Measurements from ENCODE around the gene ZNF784. TPM values are rescaled to one million over a fixed set of nuclear protein-coding genes. Genes with fewer than 3 reads are reported as not detected.

The ZNF784 gene
- total and polyA plus RNA-seq, 10 of the 15 experiments (the other 5 are each of a cell fraction or from before 2014, with no cell fraction given): 0.10 to 5.2 (median 1.8) TPM

GRCh38 chr19:55599842-55600661 is 24.3 kb downstream of the ZNF784 start, which contains the start of gene ZNF524 (continued):
- TF ChIP-seq PBX3 (IDR thresholded peaks at IDR 0.05; ENCODE audit: insufficient replicate concordance, low read depth, low read length): no peak
- no peak for TF ChIP-seq HDAC2 (IDR thresholded peaks at IDR 0.05)
- TF ChIP-seq RUNX3 (IDR thresholded peaks at IDR 0.05; ENCODE audit: low read length): peak; percentile 66; the same call in 1 of the 2 replicates
- peak; percentile 93 for TF ChIP-seq YY1 (IDR thresholded peaks at IDR 0.05; ENCODE audit: low read depth, low read length)
- TF ChIP-seq NR2F1 (conservative IDR thresholded peaks at IDR 0.05): 0 out of 2 replicates have a peak, but pooled peaks have one; percentile 42
- no peak for TF ChIP-seq TBL1XR1 (IDR thresholded peaks at IDR 0.05; ENCODE audit: low read depth, low read length)
- TF ChIP-seq, protein P1, sequence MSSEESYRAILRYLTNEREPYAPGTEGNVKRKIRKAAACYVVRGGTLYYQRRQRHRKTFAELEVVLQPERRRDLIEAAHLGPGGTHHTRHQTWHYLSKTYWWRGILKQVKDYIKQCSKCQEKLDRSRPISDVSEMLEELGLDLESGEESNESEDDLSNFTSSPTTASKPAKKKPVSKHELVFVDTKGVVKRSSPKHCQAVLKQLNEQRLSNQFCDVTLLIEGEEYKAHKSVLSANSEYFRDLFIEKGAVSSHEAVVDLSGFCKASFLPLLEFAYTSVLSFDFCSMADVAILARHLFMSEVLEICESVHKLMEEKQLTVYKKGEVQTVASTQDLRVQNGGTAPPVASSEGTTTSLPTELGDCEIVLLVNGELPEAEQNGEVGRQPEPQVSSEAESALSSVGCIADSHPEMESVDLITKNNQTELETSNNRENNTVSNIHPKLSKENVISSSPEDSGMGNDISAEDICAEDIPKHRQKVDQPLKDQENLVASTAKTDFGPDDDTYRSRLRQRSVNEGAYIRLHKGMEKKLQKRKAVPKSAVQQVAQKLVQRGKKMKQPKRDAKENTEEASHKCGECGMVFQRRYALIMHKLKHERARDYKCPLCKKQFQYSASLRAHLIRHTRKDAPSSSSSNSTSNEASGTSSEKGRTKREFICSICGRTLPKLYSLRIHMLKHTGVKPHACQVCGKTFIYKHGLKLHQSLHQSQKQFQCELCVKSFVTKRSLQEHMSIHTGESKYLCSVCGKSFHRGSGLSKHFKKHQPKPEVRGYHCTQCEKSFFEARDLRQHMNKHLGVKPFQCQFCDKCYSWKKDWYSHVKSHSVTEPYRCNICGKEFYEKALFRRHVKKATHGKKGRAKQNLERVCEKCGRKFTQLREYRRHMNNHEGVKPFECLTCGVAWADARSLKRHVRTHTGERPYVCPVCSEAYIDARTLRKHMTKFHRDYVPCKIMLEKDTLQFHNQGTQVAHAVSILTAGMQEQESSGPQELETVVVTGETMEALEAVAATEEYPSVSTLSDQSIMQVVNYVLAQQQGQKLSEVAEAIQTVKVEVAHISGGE (CRISPR knock-in tag; IDR thresholded peaks at IDR 0.05): no peak
- TF ChIP-seq CHD2 (IDR thresholded peaks at IDR 0.05; ENCODE audit: borderline replicate concordance, low read depth, low read length): peak; percentile 46; the same call in 1 of the 2 replicates
- TF ChIP-seq SREBF1 (IDR thresholded peaks at IDR 0.05; ENCODE audit: low read length): no peak
- TF ChIP-seq ZNF24 (IDR thresholded peaks at IDR 0.05): no peak
- TF ChIP-seq SMAD1 (IDR thresholded peaks at IDR 0.05; ENCODE audit: low read depth, partially characterized antibody): no peak
- TF ChIP-seq, protein P2, sequence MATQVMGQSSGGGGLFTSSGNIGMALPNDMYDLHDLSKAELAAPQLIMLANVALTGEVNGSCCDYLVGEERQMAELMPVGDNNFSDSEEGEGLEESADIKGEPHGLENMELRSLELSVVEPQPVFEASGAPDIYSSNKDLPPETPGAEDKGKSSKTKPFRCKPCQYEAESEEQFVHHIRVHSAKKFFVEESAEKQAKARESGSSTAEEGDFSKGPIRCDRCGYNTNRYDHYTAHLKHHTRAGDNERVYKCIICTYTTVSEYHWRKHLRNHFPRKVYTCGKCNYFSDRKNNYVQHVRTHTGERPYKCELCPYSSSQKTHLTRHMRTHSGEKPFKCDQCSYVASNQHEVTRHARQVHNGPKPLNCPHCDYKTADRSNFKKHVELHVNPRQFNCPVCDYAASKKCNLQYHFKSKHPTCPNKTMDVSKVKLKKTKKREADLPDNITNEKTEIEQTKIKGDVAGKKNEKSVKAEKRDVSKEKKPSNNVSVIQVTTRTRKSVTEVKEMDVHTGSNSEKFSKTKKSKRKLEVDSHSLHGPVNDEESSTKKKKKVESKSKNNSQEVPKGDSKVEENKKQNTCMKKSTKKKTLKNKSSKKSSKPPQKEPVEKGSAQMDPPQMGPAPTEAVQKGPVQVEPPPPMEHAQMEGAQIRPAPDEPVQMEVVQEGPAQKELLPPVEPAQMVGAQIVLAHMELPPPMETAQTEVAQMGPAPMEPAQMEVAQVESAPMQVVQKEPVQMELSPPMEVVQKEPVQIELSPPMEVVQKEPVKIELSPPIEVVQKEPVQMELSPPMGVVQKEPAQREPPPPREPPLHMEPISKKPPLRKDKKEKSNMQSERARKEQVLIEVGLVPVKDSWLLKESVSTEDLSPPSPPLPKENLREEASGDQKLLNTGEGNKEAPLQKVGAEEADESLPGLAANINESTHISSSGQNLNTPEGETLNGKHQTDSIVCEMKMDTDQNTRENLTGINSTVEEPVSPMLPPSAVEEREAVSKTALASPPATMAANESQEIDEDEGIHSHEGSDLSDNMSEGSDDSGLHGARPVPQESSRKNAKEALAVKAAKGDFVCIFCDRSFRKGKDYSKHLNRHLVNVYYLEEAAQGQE (IDR thresholded peaks at IDR 0.05; ENCODE audit: low read depth, low read length): no peak
- 0 out of 2 replicates have a peak, but pooled peaks have one; percentile 70 for TF ChIP-seq ASH2L (IDR thresholded peaks at IDR 0.05; ENCODE audit: borderline replicate concordance, low read depth)
- 0 out of 2 replicates have a peak, but pooled peaks have one; percentile 45 for TF ChIP-seq SMARCA5 (IDR thresholded peaks at IDR 0.05)
- no peak for TF ChIP-seq EZH2 (IDR thresholded peaks at IDR 0.05; ENCODE audit: borderline replicate concordance, control insufficient read depth, low read depth, low read length)
- TF ChIP-seq, protein P3, sequence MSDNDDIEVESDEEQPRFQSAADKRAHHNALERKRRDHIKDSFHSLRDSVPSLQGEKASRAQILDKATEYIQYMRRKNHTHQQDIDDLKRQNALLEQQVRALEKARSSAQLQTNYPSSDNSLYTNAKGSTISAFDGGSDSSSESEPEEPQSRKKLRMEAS (IDR thresholded peaks at IDR 0.05; ENCODE audit: low read depth, low read length): no peak
- TF ChIP-seq CEBPB (IDR thresholded peaks at IDR 0.05; ENCODE audit: borderline replicate concordance in 1 of 2, low read depth in 2 of 2, low read length in 2 of 2): no peak
- peak in 1 of 2 experiments; percentile 77; a peak in 2 of 4 replicates for TF ChIP-seq BHLHE40 (IDR thresholded peaks at IDR 0.05; ENCODE audit: borderline replicate concordance in 1 of 2, low read depth in 2 of 2, low read length in 1 of 2)
- no peak for TF ChIP-seq FOXM1 (IDR thresholded peaks at IDR 0.05; ENCODE audit: low read depth, low read length)
- TF ChIP-seq RAD21 (IDR thresholded peaks at IDR 0.05; ENCODE audit: insufficient read depth, low read depth, low read length): no peak
